ENCODE measurements around the gene SLC1A7. TPM values are rescaled to one million over a fixed set of nuclear protein-coding genes. Genes with fewer than 3 reads are reported as not detected.
A peak's percentile ranks its signal among the peaks of the same experiment; 100 is the strongest.

The SLC1A7 gene
- total and polyA plus RNA-seq, 9 donors, result 0.20 to 0.52 (median 0.42) TPM; not detected in 1

- 81% methylated on average over 2 of the region's 5 CpGs for WGBS (ENCODE audit: insufficient coverage)
Measured at GRCh38 chr1:53180951-53181350, 38.5 kb upstream of the SLC1A7 start.

GRCh38 chr1:53180226-53180625 lies 37.8 kb upstream of the SLC1A7 start:
- H3K27me3 ChIP-seq (ENCODE audit: control insufficient read depth, insufficient read depth, low read length), result no peaks in the 10 kb centered on the region
- whole genome bisulfite sequencing (ENCODE audit: insufficient coverage), result 59% methylated on average over 2 of the region's 2 CpGs
- H3K9me3 ChIP-seq (replicated peaks; ENCODE audit: control insufficient read depth, low read depth, low read length), result no peaks in the 10 kb centered on the region

More at GRCh38 chr1:53180951-53181350, 38.5 kb upstream of the SLC1A7 start:
- Histone ChIP-seq H3K9me3 (replicated peaks; ENCODE audit: control insufficient read depth, low read depth, low read length) (no peaks in the 10 kb centered on the region), H3K27me3 (ENCODE audit: control insufficient read depth, insufficient read depth, low read length) (no peaks in the 10 kb centered on the region), H3K27ac (ENCODE audit: low read length) (no peak overlapping the region), H3K4me3 (ENCODE audit: low read length) (no peak overlapping the region), H3K36me3 (ENCODE audit: control insufficient read depth, insufficient read depth, low read length) (no peaks in the 10 kb centered on the region), H3K4me1 (ENCODE audit: control insufficient read depth, insufficient read depth, low read length) (peaks cover 5% of the 10 kb centered on the region)
- DNase-seq, result no peak

GRCh38 chr1:53176452-53177208 lies 34.2 kb upstream of the SLC1A7 start:
- Histone ChIP-seq H3K9me3 (replicated peaks; ENCODE audit: control insufficient read depth, low read depth, low read length) (no peaks in the 10 kb centered on the region), H3K36me3 (ENCODE audit: control insufficient read depth, insufficient read depth, low read length) (no peaks in the 10 kb centered on the region), H3K4me1 (ENCODE audit: control insufficient read depth, insufficient read depth, low read length) (peaks cover 2% of the 10 kb centered on the region), H3K4me3 (ENCODE audit: low read length) (no peak overlapping the region), H3K27ac (ENCODE audit: low read length) (no peak overlapping the region), H3K27me3 (ENCODE audit: control insufficient read depth, insufficient read depth, low read length) (peaks cover 2% of the 10 kb centered on the region)
- DNase-seq, result peak; percentile 73
- WGBS (ENCODE audit: insufficient coverage), result 66% methylated on average over 7 of the region's 10 CpGs

More at GRCh38 chr1:53180226-53180625, 37.8 kb upstream of the SLC1A7 start:
- DNase-seq, result no peak
- H3K4me3 ChIP-seq (ENCODE audit: low read length), result no peak overlapping the region
- no peaks in the 10 kb centered on the region for H3K36me3 ChIP-seq (ENCODE audit: control insufficient read depth, insufficient read depth, low read length)
- H3K4me1 ChIP-seq (ENCODE audit: control insufficient read depth, insufficient read depth, low read length), result peaks cover 5% of the 10 kb centered on the region
- no peak overlapping the region for H3K27ac ChIP-seq (ENCODE audit: low read length)

GRCh38 chr1:53174971-53175913 lies 32.8 kb upstream of the SLC1A7 start:
- WGBS (ENCODE audit: insufficient coverage), result 77% methylated on average over 7 of the region's 10 CpGs

GRCh38 chr1:53172426-53173128 lies 30.1 kb upstream of the SLC1A7 start:
- peak; percentile 26 for DNase-seq
- Histone ChIP-seq H3K4me3 (ENCODE audit: low read length) (no peak overlapping the region), H3K36me3 (ENCODE audit: control insufficient read depth, insufficient read depth, low read length) (no peaks in the 10 kb centered on the region), H3K9me3 (replicated peaks; ENCODE audit: control insufficient read depth, low read depth, low read length) (no peaks in the 10 kb centered on the region), H3K27ac (ENCODE audit: low read length) (no peak overlapping the region), H3K27me3 (ENCODE audit: control insufficient read depth, insufficient read depth, low read length) (peaks cover 2% of the 10 kb centered on the region), H3K4me1 (ENCODE audit: control insufficient read depth, insufficient read depth, low read length) (peaks cover 2% of the 10 kb centered on the region)
- 37% methylated on average over 6 of the region's 6 CpGs for WGBS (ENCODE audit: insufficient coverage)

More at GRCh38 chr1:53174971-53175913, 32.8 kb upstream of the SLC1A7 start:
- Histone ChIP-seq H3K27ac (ENCODE audit: low read length) (no peak overlapping the region), H3K4me3 (ENCODE audit: low read length) (no peak overlapping the region), H3K36me3 (ENCODE audit: control insufficient read depth, insufficient read depth, low read length) (no peaks in the 10 kb centered on the region), H3K9me3 (replicated peaks; ENCODE audit: control insufficient read depth, low read depth, low read length) (no peaks in the 10 kb centered on the region), H3K4me1 (ENCODE audit: control insufficient read depth, insufficient read depth, low read length) (peaks cover 2% of the 10 kb centered on the region), H3K27me3 (ENCODE audit: control insufficient read depth, insufficient read depth, low read length) (peaks cover 2% of the 10 kb centered on the region)
- no peak for DNase-seq

- no peak for DNase-seq
- Histone ChIP-seq H3K9me3 (replicated peaks; ENCODE audit: control insufficient read depth, low read depth, low read length) (no peaks in the 10 kb centered on the region), H3K4me3 (ENCODE audit: low read length) (no peak overlapping the region), H3K27me3 (ENCODE audit: control insufficient read depth, insufficient read depth, low read length) (peaks cover 3% of the 10 kb centered on the region), H3K27ac (ENCODE audit: low read length) (no peak overlapping the region), H3K4me1 (ENCODE audit: control insufficient read depth, insufficient read depth, low read length) (peaks cover 4% of the 10 kb centered on the region), H3K36me3 (ENCODE audit: control insufficient read depth, insufficient read depth, low read length) (no peaks in the 10 kb centered on the region)
- 63% methylated on average over 8 of the region's 8 CpGs for WGBS (ENCODE audit: insufficient coverage)
Measured at GRCh38 chr1:53166912-53167311, 24.5 kb upstream of the SLC1A7 start.

- Histone ChIP-seq H3K27ac (ENCODE audit: low read length) (no peak overlapping the region), H3K9me3 (replicated peaks; ENCODE audit: control insufficient read depth, low read depth, low read length) (no peaks in the 10 kb centered on the region), H3K27me3 (ENCODE audit: control insufficient read depth, insufficient read depth, low read length) (peaks cover 2% of the 10 kb centered on the region), H3K36me3 (ENCODE audit: control insufficient read depth, insufficient read depth, low read length) (no peaks in the 10 kb centered on the region), H3K4me1 (ENCODE audit: control insufficient read depth, insufficient read depth, low read length) (peaks cover 4% of the 10 kb centered on the region), H3K4me3 (ENCODE audit: low read length) (no peak overlapping the region)
- DNase-seq, result no peak
- 68% methylated on average over 5 of the region's 6 CpGs for WGBS (ENCODE audit: insufficient coverage)
Measured at GRCh38 chr1:53166366-53166765, 23.9 kb upstream of the SLC1A7 start.

- H3K4me1 ChIP-seq (ENCODE audit: control insufficient read depth, insufficient read depth, low read length), result peaks cover 4% of the 10 kb centered on the region
- H3K9me3 ChIP-seq (replicated peaks; ENCODE audit: control insufficient read depth, low read depth, low read length), result no peaks in the 10 kb centered on the region
- no peak for DNase-seq
- H3K27me3 ChIP-seq (ENCODE audit: control insufficient read depth, insufficient read depth, low read length), result peaks cover 2% of the 10 kb centered on the region
- no peak overlapping the region for H3K4me3 ChIP-seq (ENCODE audit: low read length)
- no peak overlapping the region for H3K27ac ChIP-seq (ENCODE audit: low read length)
- no peaks in the 10 kb centered on the region for H3K36me3 ChIP-seq (ENCODE audit: control insufficient read depth, insufficient read depth, low read length)
- WGBS (ENCODE audit: insufficient coverage), result no CpG with 5 or more reads among the region's 5 CpGs
Measured at GRCh38 chr1:53165408-53165961, 23.0 kb upstream of the SLC1A7 start.

- WGBS (ENCODE audit: insufficient coverage), result 64% methylated on average over 6 of the region's 10 CpGs
- Histone ChIP-seq H3K4me3 (ENCODE audit: low read length) (no peak overlapping the region), H3K36me3 (ENCODE audit: control insufficient read depth, insufficient read depth, low read length) (no peaks in the 10 kb centered on the region), H3K9me3 (replicated peaks; ENCODE audit: control insufficient read depth, low read depth, low read length) (no peaks in the 10 kb centered on the region), H3K27ac (ENCODE audit: low read length) (no peak overlapping the region), H3K4me1 (ENCODE audit: control insufficient read depth, insufficient read depth, low read length) (peaks cover 4% of the 10 kb centered on the region), H3K27me3 (ENCODE audit: control insufficient read depth, insufficient read depth, low read length) (peaks cover 2% of the 10 kb centered on the region)
- no peak for DNase-seq
Measured at GRCh38 chr1:53163291-53163768, 20.9 kb upstream of the SLC1A7 start.

Measured in muscle of leg (tissue), 11 donors.